ENCODE measurements around the gene BTNL3. TPM values are rescaled to one million over a fixed set of nuclear protein-coding genes. Genes with fewer than 3 reads are reported as not detected.

The BTNL3 gene
- total and polyA plus RNA-seq, 2 experiments from 2014 or later, result 0.08 TPM; not detected in 1

- H3K4me2 ChIP-seq, result no peak overlapping the region
- no peaks in the 10 kb centered on the region for H3F3A ChIP-seq (replicated peaks; ENCODE audit: low read depth)
- H3K4me3 Mint-ChIP-seq, result no peak overlapping the region
- peaks cover 18% of the 10 kb centered on the region; the same call in 1 of the 2 replicates for H3K27me3 ChIP-seq (ENCODE audit: insufficient read depth)
- H3K27me3 Mint-ChIP-seq (ENCODE audit: insufficient read depth, low read depth, poor library complexity), result peaks cover 6% of the 10 kb centered on the region
- TF ChIP-seq, protein P1, sequence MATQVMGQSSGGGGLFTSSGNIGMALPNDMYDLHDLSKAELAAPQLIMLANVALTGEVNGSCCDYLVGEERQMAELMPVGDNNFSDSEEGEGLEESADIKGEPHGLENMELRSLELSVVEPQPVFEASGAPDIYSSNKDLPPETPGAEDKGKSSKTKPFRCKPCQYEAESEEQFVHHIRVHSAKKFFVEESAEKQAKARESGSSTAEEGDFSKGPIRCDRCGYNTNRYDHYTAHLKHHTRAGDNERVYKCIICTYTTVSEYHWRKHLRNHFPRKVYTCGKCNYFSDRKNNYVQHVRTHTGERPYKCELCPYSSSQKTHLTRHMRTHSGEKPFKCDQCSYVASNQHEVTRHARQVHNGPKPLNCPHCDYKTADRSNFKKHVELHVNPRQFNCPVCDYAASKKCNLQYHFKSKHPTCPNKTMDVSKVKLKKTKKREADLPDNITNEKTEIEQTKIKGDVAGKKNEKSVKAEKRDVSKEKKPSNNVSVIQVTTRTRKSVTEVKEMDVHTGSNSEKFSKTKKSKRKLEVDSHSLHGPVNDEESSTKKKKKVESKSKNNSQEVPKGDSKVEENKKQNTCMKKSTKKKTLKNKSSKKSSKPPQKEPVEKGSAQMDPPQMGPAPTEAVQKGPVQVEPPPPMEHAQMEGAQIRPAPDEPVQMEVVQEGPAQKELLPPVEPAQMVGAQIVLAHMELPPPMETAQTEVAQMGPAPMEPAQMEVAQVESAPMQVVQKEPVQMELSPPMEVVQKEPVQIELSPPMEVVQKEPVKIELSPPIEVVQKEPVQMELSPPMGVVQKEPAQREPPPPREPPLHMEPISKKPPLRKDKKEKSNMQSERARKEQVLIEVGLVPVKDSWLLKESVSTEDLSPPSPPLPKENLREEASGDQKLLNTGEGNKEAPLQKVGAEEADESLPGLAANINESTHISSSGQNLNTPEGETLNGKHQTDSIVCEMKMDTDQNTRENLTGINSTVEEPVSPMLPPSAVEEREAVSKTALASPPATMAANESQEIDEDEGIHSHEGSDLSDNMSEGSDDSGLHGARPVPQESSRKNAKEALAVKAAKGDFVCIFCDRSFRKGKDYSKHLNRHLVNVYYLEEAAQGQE (IDR thresholded peaks at IDR 0.05; ENCODE audit: unreplicated experiment), result no peak
- TF ChIP-seq CTCF (conservative IDR thresholded peaks at IDR 0.05; ENCODE audit: low read depth in 2 of 2) (no peak), EZH2 (IDR thresholded peaks at IDR 0.05; ENCODE audit: low read depth, unreplicated experiment) (no peak), JUNB (IDR thresholded peaks at IDR 0.05; ENCODE audit: unreplicated experiment) (no peak), CREB1 (CRISPR knock-in tag; IDR thresholded peaks at IDR 0.05; ENCODE audit: low read depth) (no peak), ZNF331 (CRISPR knock-in tag; IDR thresholded peaks at IDR 0.05; ENCODE audit: low read depth) (no peak)
- ATAC-seq, result no peak
- no peaks in the 10 kb centered on the region; the same call in 2 of the 3 replicates for H3K36me3 Mint-ChIP-seq (ENCODE audit: low read depth)
- peaks cover 3% of the 10 kb centered on the region; the same call in 1 of the 3 replicates for H3K9me3 Mint-ChIP-seq
- no peaks in the 10 kb centered on the region for H3K4me1 ChIP-seq (ENCODE audit: insufficient read depth)
- no peak overlapping the region for H2AFZ ChIP-seq
- H3K27ac Mint-ChIP-seq, result no peak overlapping the region
- no peak for DNase-seq (ENCODE audit: low spot score)
- peaks cover 3% of the 10 kb centered on the region; the same call in 1 of the 2 replicates for H3K9me2 ChIP-seq (ENCODE audit: insufficient read depth)
- no peak overlapping the region for H3K27ac ChIP-seq (ENCODE audit: low read depth)
- H3K4me1 Mint-ChIP-seq, result peaks cover 5% of the 10 kb centered on the region
- no peaks in the 10 kb centered on the region; the same call in 1 of the 2 replicates for H3K79me2 ChIP-seq (replicated peaks; ENCODE audit: insufficient read depth)
- H3K4me3 ChIP-seq, result no peak overlapping the region
- no peaks in the 10 kb centered on the region for H3K36me3 ChIP-seq (ENCODE audit: insufficient read depth)
- H4K20me1 ChIP-seq (replicated peaks; ENCODE audit: insufficient read depth), result no peaks in the 10 kb centered on the region
These were observed 54.1 kb downstream of the BTNL3 start for GRCh38 chr5:181042722-181043121.

DNA sequence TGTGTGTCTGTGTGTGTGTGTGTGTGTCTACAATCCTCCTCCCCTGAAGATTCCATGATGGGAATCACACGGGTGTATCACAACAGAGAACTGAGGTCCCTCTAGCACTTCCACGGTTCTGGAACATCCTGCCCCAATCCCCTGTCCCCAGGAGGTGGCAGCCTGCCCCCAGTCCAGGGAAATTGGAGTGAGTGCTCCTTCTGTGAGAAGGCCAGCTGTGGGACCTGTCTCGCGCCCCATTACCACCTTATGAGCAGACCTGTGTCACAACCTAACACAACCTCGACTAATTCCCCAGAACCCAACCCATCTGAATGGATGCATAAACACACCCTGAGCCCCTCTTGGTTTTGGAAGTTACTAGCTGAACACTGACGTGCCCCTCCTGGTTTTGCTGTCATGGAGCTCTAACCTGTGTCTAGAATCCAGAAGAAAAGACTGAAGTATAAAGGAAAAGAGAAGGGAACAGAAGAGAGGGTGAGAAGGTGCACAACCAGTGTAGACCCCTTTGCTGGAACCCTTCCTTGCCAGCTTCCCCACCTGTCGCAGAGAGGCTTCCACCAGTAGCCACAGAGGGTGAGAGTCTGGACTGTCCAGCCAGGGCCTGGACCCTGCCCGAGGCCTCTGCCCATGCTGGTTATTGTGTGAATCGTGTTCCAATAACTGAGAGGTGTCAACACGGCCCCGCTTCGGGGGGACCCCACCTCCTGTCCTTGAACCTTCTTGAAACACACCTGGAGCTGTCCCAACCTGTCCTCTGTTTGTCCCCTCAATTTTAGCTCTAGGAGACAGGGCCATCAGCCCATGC is 54.8 kb downstream of the BTNL3 start:
- Mint-ChIP-seq H3K9me3 (no peaks in the 10 kb centered on the region), H3K27me3 (ENCODE audit: insufficient read depth, low read depth, poor library complexity) (peaks cover 6% of the 10 kb centered on the region), H3K4me1 (peaks cover 5% of the 10 kb centered on the region), H3K4me3 (no peak overlapping the region), H3K36me3 (ENCODE audit: low read depth) (no peaks in the 10 kb centered on the region), H3K27ac (no peak overlapping the region)
- Histone ChIP-seq H3K79me2 (replicated peaks; ENCODE audit: insufficient read depth) (no peaks in the 10 kb centered on the region; the same call in 1 of the 2 replicates), H3K27me3 (ENCODE audit: insufficient read depth) (peaks cover 21% of the 10 kb centered on the region; the same call in 1 of the 2 replicates), H3K4me3 (no peak overlapping the region), H3K27ac (ENCODE audit: low read depth) (no peak overlapping the region), H3F3A (replicated peaks; ENCODE audit: low read depth) (no peaks in the 10 kb centered on the region), H3K4me2 (no peak overlapping the region), H3K36me3 (ENCODE audit: insufficient read depth) (no peaks in the 10 kb centered on the region), H4K20me1 (replicated peaks; ENCODE audit: insufficient read depth) (no peaks in the 10 kb centered on the region), H3K9me2 (ENCODE audit: insufficient read depth) (no peaks in the 10 kb centered on the region; the same call in 1 of the 2 replicates), H2AFZ (no peak overlapping the region), H3K4me1 (ENCODE audit: insufficient read depth) (no peaks in the 10 kb centered on the region)
- DNase-seq (ENCODE audit: low spot score) (no peak), ATAC-seq (peak; percentile 51)
- TF ChIP-seq CTCF (conservative IDR thresholded peaks at IDR 0.05; ENCODE audit: low read depth in 2 of 2) (peak in 1 of 2 experiments; percentile 63; a peak in 2 of 4 replicates), JUNB (IDR thresholded peaks at IDR 0.05; ENCODE audit: unreplicated experiment) (no peak), POLR2AphosphoS5 (IDR thresholded peaks at IDR 0.05; ENCODE audit: low read depth) (no peak), EZH2 (IDR thresholded peaks at IDR 0.05; ENCODE audit: low read depth, unreplicated experiment) (no peak), EZH2phosphoT487 (IDR thresholded peaks at IDR 0.05; ENCODE audit: unreplicated experiment) (no peak), STAT1 (IDR thresholded peaks at IDR 0.05; ENCODE audit: unreplicated experiment) (no peak), ZNF331 (CRISPR knock-in tag; IDR thresholded peaks at IDR 0.05; ENCODE audit: low read depth) (no peak), ZNF114 (CRISPR knock-in tag; IDR thresholded peaks at IDR 0.05) (no peak)

All from GM23338 (cell line).